H9 (cell line): Measurements from ENCODE around the gene ANKRD16. TPM values are rescaled to one million over a fixed set of nuclear protein-coding genes. Genes with fewer than 3 reads are reported as not detected.

Source experiments
- DNase-seq: peaks from one replicate; pipeline ENCODE4 v3.0.0-alpha.2; 2017
- H2AFZ ChIP-seq: one replicate; pipeline ENCODE4 v1.6.1; 2013; ENCODE audit warnings: mild to moderate bottlenecking, low read length, control low read depth, moderate library complexity
- H2AK5ac ChIP-seq: 2 replicates; pipeline ENCODE4 v1.6.1; 2013; ENCODE audit warnings: low read length, control low read depth, mixed read lengths; ENCODE audit not compliant: insufficient read length
- H2BK120ac ChIP-seq: one replicate; pipeline ENCODE4 v1.6.1; 2013; ENCODE audit warnings: low read depth, mild to moderate bottlenecking, low read length, control low read depth, inconsistent platforms; ENCODE audit not compliant: poor library complexity, severe bottlenecking
- H2BK12ac ChIP-seq: 2 replicates; pipeline ENCODE4 v1.6.1; 2013; ENCODE audit warnings: low read length, control low read depth, mixed read lengths, low read depth; ENCODE audit not compliant: insufficient read length
- H2BK15ac ChIP-seq: 2 replicates; pipeline ENCODE4 v1.6.1; 2013; ENCODE audit warnings: low read depth, low read length, control low read depth
- H2BK20ac ChIP-seq: one replicate; pipeline ENCODE4 v1.6.1; 2013; ENCODE audit warnings: low read depth, mild to moderate bottlenecking, low read length, control low read depth, inconsistent platforms; ENCODE audit not compliant: poor library complexity, severe bottlenecking
- H2BK5ac ChIP-seq: 2 replicates; pipeline ENCODE4 v1.6.1; 2013; ENCODE audit warnings: low read length, control low read depth, mixed read lengths; ENCODE audit not compliant: insufficient read length
- H3K14ac ChIP-seq: 2 replicates; pipeline ENCODE4 v1.6.1; 2013; ENCODE audit warnings: low read length, control low read depth; ENCODE audit not compliant: insufficient read depth
- H3K18ac ChIP-seq: 2 replicates; pipeline ENCODE4 v1.6.1; 2013; ENCODE audit warnings: low read depth, mild to moderate bottlenecking, mixed read lengths, low read length, control low read depth; ENCODE audit not compliant: insufficient read length
- H3K23ac ChIP-seq: 2 replicates; pipeline ENCODE4 v1.6.1; 2013; ENCODE audit warnings: low read length, control low read depth, mixed read lengths, low read depth; ENCODE audit not compliant: insufficient read length
- H3K23me2 ChIP-seq: 2 replicates; pipeline ENCODE4 v1.6.1; 2013; ENCODE audit warnings: low read depth, mild to moderate bottlenecking, mixed read lengths, low read length, control low read depth; ENCODE audit not compliant: insufficient read length, poor library complexity, severe bottlenecking
- H3K27ac ChIP-seq: 2 replicates; pipeline ENCODE4 v1.5.1; 2013; ENCODE audit warnings: low read length, control low read depth, mixed read lengths, low read depth; ENCODE audit not compliant: insufficient read length
- H3K27me3 ChIP-seq: 2 replicates; pipeline ENCODE4 v1.6.1; 2013; ENCODE audit warnings: low read length, control low read depth, inconsistent platforms; ENCODE audit not compliant: insufficient read depth
- H3K4ac ChIP-seq: 2 replicates; pipeline ENCODE4 v1.6.1; 2013; ENCODE audit warnings: low read depth, mild to moderate bottlenecking, control low read depth, inconsistent platforms, low read length, moderate library complexity
- H3K4me1 ChIP-seq: 2 replicates; pipeline ENCODE4 v1.6.1; 2013; ENCODE audit warnings: low read length, control low read depth, inconsistent platforms; ENCODE audit not compliant: insufficient read depth
- H3K4me2 ChIP-seq: 2 replicates; pipeline ENCODE4 v1.6.1; 2013; ENCODE audit warnings: low read length, control low read depth, mixed read lengths; ENCODE audit not compliant: insufficient read length, insufficient read depth
- H3K56ac ChIP-seq: 2 replicates; pipeline ENCODE4 v1.6.1; 2013; ENCODE audit warnings: low read depth, mild to moderate bottlenecking, mixed read lengths, low read length, control low read depth; ENCODE audit not compliant: insufficient read length
- H3K79me1 ChIP-seq: 2 replicates; pipeline ENCODE4 v1.6.1; 2013; ENCODE audit warnings: low read depth, mild to moderate bottlenecking, moderate library complexity, low read length, control low read depth, inconsistent platforms; ENCODE audit not compliant: insufficient read depth, poor library complexity, severe bottlenecking
- H3K79me2 ChIP-seq: 2 replicates; pipeline ENCODE4 v1.6.1; 2013; ENCODE audit warnings: low read length, control low read depth, inconsistent platforms; ENCODE audit not compliant: insufficient read depth
- H3K9ac ChIP-seq: 2 replicates; pipeline ENCODE4 v1.6.1; 2013; ENCODE audit warnings: low read length, control low read depth, mixed read lengths; ENCODE audit not compliant: insufficient read length; ENCODE audit errors: extremely low read depth
- H3K9me3 ChIP-seq: one replicate; pipeline ENCODE4 v1.6.1; 2013; ENCODE audit warnings: low read depth, low read length, inconsistent platforms; ENCODE audit not compliant: control insufficient read depth
- H3T11ph ChIP-seq: one replicate; pipeline ENCODE4 v1.6.1; 2013; ENCODE audit warnings: mild to moderate bottlenecking, low read length, control low read depth, inconsistent platforms
- H4K20me1 ChIP-seq: one replicate; pipeline ENCODE4 v1.6.1; 2013; ENCODE audit not compliant: control insufficient read depth, insufficient read length, insufficient read depth
- H4K5ac ChIP-seq: 2 replicates; pipeline ENCODE4 v1.6.1; 2013; ENCODE audit warnings: low read depth, mild to moderate bottlenecking, mixed read lengths, low read length, control low read depth; ENCODE audit not compliant: insufficient read length
- H4K8ac ChIP-seq: replicated peaks from 2 replicates; pipeline ENCODE4 v1.6.1; 2013; ENCODE audit warnings: low read length, control low read depth, mixed read lengths, low read depth; ENCODE audit not compliant: insufficient read length
- H4K91ac ChIP-seq: 2 replicates; pipeline ENCODE4 v1.6.1; 2013; ENCODE audit warnings: low read depth, mild to moderate bottlenecking, moderate library complexity, mixed read lengths, low read length, control low read depth; ENCODE audit not compliant: insufficient read length
- H3K27ac Mint-ChIP-seq, 3 experiments: 2 replicates in 2 of 3; 3 replicates in 1 of 3; pipeline ENCODE4 v1.8.0; 2020 to 2021; ENCODE audit warnings: mixed read lengths in 3 of 3, mild to moderate bottlenecking in 1 of 3, moderate library complexity in 1 of 3
- H3K27me3 Mint-ChIP-seq: 2 replicates; pipeline ENCODE4 v1.8.0; 2021; ENCODE audit warnings: low read depth, mild to moderate bottlenecking, moderate library complexity, mixed read lengths
- H3K36me3 Mint-ChIP-seq, 3 experiments: 2 replicates in 2 of 3; 3 replicates in 1 of 3; pipeline ENCODE4 v1.8.0; 2020 to 2021; ENCODE audit warnings: low read depth in 3 of 3, mixed read lengths in 3 of 3; ENCODE audit not compliant: insufficient read depth in 1 of 3
- H3K4me1 Mint-ChIP-seq, 2 experiments: 2 replicates each; pipeline ENCODE4 v1.8.0; 2020; ENCODE audit warnings: mixed read lengths in 2 of 2
- H3K4me3 Mint-ChIP-seq, 2 experiments: 2 replicates in 1 of 2; 3 replicates in 1 of 2; pipeline ENCODE4 v1.8.0; 2020 to 2021; ENCODE audit warnings: mild to moderate bottlenecking in 2 of 2, mixed read lengths in 2 of 2, moderate library complexity in 1 of 2
- H3K9me3 Mint-ChIP-seq, 2 experiments: 2 replicates in 1 of 2; 3 replicates in 1 of 2; pipeline ENCODE4 v1.8.0; 2020; ENCODE audit warnings: mild to moderate bottlenecking in 2 of 2, mixed read lengths in 2 of 2, moderate library complexity in 1 of 2
- WGBS: extraction: QIAGEN DNeasy Blood & Tissue Kit; methylation state at CpG from one replicate; pipeline ENCODE4 v1.1.7; 2013; ENCODE audit warnings: missing lambda C conversion rate, low lambda C conversion rate, mixed read lengths; ENCODE audit not compliant: insufficient read length; ENCODE audit errors: extremely low coverage; 5-methylcytosine and 5-hydroxymethylcytosine counted together
- total RNA-seq: library from RNA; stranded (reverse); gene quantifications from 2 replicates; pipeline ENCODE4 v1.2.1, GENCODE V29; 2021
- TF ChIP-seq, protein P1 (sequence below): fragments of 200-600 bp; sonication (generic); conservative IDR thresholded peaks from 3 replicates; pipeline ENCODE4 v1.8.0; 2021; ENCODE audit warnings: antibody characterized with exemption, mild to moderate bottlenecking

Gene ANKRD16
- total RNA-seq, 1 experiment from 2014 or later: 11.4 TPM

DNA sequence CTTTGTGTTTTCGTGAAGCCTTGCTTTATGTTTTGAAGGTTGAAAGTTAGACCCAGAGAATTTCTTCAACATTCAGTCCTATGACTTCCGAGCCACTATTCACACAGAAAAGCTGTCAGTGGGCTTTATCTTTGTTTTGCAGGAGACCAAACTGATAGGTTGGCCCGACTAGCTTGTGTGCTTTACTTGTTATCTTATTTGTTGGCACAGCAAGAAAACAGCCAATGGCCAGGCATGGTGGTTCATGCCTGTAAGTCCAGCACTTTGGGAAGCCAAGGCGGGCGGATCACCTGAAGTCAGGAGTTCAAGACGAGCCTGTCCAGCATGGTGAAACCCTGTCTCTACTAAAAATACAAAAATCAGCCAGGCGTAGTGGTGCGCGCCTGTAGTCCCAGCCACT, 60.4 kb downstream of the ANKRD16 start:
- WGBS: no CpG with 5 or more reads among the region's 9 CpGs
- Mint-ChIP-seq H3K4me1 (peaks cover 0 to 3% of the 10 kb centered on the region in 2 experiments; a peak in 1 of 4 replicates), H3K9me3 (no peaks in the 10 kb centered on the region)

More for the DNA sequence above, 60.4 kb downstream of the ANKRD16 start:
- Mint-ChIP-seq H3K27ac (no peak overlapping the region), H3K36me3 (no peaks in the 10 kb centered on the region), H3K27me3 (peaks cover 2% of the 10 kb centered on the region; the same call in 1 of the 2 replicates), H3K4me3 (no peak overlapping the region)
- no peaks in the 10 kb centered on the region for H3K79me1 ChIP-seq
- no peak overlapping the region for H3K18ac ChIP-seq
- no peak overlapping the region for H3K56ac ChIP-seq
- no peak overlapping the region for H3K14ac ChIP-seq
- H3T11ph ChIP-seq: no peak overlapping the region
- DNase-seq: no peak
- no peaks in the 10 kb centered on the region for H3K23me2 ChIP-seq
- no peaks in the 10 kb centered on the region for H3K4me1 ChIP-seq
- no peak overlapping the region for H3K4ac ChIP-seq
- no peak overlapping the region for H3K27ac ChIP-seq
- H3K27me3 ChIP-seq: no peaks in the 10 kb centered on the region
- H2AK5ac ChIP-seq: no peak overlapping the region
- H2BK5ac ChIP-seq: no peak overlapping the region
- H3K79me2 ChIP-seq: no peaks in the 10 kb centered on the region
- H3K9me3 ChIP-seq: no peaks in the 10 kb centered on the region
- no peak overlapping the region for H3K9ac ChIP-seq
- no peak overlapping the region for H4K8ac ChIP-seq
- H2BK12ac ChIP-seq: no peak overlapping the region
- H4K20me1 ChIP-seq: no peaks in the 10 kb centered on the region
- TF ChIP-seq, protein P1, sequence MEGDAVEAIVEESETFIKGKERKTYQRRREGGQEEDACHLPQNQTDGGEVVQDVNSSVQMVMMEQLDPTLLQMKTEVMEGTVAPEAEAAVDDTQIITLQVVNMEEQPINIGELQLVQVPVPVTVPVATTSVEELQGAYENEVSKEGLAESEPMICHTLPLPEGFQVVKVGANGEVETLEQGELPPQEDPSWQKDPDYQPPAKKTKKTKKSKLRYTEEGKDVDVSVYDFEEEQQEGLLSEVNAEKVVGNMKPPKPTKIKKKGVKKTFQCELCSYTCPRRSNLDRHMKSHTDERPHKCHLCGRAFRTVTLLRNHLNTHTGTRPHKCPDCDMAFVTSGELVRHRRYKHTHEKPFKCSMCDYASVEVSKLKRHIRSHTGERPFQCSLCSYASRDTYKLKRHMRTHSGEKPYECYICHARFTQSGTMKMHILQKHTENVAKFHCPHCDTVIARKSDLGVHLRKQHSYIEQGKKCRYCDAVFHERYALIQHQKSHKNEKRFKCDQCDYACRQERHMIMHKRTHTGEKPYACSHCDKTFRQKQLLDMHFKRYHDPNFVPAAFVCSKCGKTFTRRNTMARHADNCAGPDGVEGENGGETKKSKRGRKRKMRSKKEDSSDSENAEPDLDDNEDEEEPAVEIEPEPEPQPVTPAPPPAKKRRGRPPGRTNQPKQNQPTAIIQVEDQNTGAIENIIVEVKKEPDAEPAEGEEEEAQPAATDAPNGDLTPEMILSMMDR: no peak
- H2AFZ ChIP-seq: no peak overlapping the region
- H4K91ac ChIP-seq: no peak overlapping the region
- H3K23ac ChIP-seq: no peak overlapping the region
- H4K5ac ChIP-seq: no peak overlapping the region
- H2BK120ac ChIP-seq: no peak overlapping the region
- H2BK15ac ChIP-seq: no peak overlapping the region
- no peak overlapping the region for H2BK20ac ChIP-seq
- H3K4me2 ChIP-seq: no peak overlapping the region
